SK-N-DZ (cell line): Measurements from ENCODE around the gene SLC41A2.

ENCODE experiments used
- DNase-seq: peaks from one replicate; pipeline ENCODE4 v3.0.0-alpha.2; 2015; ENCODE audit warnings: low spot score

SLC41A2 gene

GRCh38 chr12:104930388-104931326, 27.4 kb downstream of the SLC41A2 start:
- no peak for DNase-seq

- no peak for DNase-seq
These were observed 28.1 kb downstream of the SLC41A2 start for GRCh38 chr12:104929977-104930376.

GRCh38 chr12:104929368-104929767, 28.7 kb downstream of the SLC41A2 start:
- no peak for DNase-seq

DNA sequence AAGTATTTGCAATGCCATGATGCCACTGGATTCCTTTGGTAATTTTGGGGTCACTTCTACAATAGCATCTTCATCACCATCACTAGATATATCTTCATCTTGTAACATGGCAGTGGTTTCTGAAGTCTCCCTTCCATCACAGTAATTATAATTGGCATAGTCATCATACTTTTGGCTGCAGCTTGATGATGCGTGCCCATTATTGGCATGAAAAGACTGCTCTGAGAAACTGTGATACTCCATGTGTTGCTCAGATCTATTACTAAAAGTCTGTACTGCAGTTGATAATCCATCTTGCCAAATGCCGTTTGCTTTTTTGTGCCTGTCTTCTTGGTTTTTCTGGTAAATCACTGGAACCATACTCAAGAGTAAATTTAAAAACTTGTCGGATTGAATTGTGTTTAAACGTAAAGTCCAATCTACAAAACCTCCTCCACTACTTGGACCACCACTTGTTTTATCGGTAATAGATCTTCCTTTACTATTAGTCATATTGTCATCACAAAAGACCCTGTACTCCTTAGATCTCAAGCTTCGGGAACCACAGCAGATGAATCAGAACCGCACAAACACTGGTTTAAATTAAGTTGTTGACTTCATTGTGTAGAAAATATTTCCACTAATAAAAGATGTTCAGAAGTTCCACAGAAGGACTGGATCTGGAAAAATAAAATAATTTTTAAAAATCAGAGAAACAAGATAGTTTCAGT, 29.9 kb downstream of the SLC41A2 start:
- DNase-seq: no peak

DNA sequence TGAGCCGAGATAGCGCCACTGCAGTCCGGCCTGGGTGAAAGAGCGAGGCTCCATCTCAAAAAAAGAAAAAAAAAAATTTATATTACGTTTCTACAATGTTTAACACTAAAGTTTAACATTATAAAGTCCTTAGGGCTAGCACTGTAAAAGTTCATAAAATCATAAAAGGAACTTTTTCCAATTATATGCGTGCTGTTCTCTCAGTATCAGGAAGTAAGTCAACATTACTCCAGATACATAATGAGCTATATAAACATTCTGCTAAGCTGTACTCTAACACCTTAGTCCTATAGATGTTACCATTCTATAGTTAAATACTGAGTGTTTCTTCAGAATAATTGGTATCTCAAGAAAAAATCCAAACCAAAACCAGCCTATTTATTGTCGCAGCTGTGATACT, 32.6 kb downstream of the SLC41A2 start:
- DNase-seq: no peak

- DNase-seq: no peak
These were observed 36.8 kb downstream of the SLC41A2 start for GRCh38 chr12:104921340-104921739.

DNA sequence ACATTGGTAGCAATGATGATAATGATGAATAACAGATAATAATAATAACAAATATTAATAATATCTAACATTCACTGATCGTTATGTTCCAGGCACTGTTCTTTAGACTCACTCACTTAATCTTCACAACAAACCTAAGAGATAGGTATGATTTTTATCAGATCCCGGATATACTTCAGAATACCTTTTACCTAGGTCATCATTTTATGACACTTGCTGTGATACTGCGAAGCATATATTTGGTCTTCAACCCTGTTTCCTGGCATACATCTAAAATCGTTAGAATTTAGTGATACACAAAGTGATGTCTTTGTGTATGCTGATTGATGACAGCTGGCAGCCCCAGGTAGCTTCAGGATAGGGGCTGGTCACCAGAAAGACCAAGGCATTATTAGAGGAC, 46.1 kb downstream of the SLC41A2 start:
- no peak for DNase-seq

GRCh38 chr12:104910196-104910840, 47.8 kb downstream of the SLC41A2 start:
- no peak for DNase-seq

- DNase-seq: no peak
These were observed 48.3 kb downstream of the SLC41A2 start for GRCh38 chr12:104909761-104910160.
